PC-3 (cell line): ENCODE results near the gene COL2A1.

ENCODE experiments used
- EZH2 ChIP-seq: fragments of 300-600 bp; sonication (generic); IDR thresholded peaks from one replicate; pipeline ENCODE4 v1.6.1; 2017; ENCODE audit warnings: antibody characterized with exemption, mild to moderate bottlenecking, low read length; ENCODE audit not compliant: unreplicated experiment
- EZH2phosphoT487 ChIP-seq: fragments of 300-600 bp; sonication (generic); IDR thresholded peaks from 2 replicates; pipeline ENCODE4 v1.6.1; 2018; ENCODE audit warnings: mild to moderate bottlenecking, antibody characterized with exemption, low read length, borderline replicate concordance
- TF ChIP-seq, protein P1 (sequence below): fragments of 300-600 bp; sonication (generic); conservative IDR thresholded peaks from 2 replicates; pipeline ENCODE4 v1.5.1; 2017; ENCODE audit warnings: antibody characterized with exemption, low read depth, mild to moderate bottlenecking, low read length

- TF ChIP-seq EZH2 (no peak), EZH2phosphoT487 (no peak)
- TF ChIP-seq, protein P1, sequence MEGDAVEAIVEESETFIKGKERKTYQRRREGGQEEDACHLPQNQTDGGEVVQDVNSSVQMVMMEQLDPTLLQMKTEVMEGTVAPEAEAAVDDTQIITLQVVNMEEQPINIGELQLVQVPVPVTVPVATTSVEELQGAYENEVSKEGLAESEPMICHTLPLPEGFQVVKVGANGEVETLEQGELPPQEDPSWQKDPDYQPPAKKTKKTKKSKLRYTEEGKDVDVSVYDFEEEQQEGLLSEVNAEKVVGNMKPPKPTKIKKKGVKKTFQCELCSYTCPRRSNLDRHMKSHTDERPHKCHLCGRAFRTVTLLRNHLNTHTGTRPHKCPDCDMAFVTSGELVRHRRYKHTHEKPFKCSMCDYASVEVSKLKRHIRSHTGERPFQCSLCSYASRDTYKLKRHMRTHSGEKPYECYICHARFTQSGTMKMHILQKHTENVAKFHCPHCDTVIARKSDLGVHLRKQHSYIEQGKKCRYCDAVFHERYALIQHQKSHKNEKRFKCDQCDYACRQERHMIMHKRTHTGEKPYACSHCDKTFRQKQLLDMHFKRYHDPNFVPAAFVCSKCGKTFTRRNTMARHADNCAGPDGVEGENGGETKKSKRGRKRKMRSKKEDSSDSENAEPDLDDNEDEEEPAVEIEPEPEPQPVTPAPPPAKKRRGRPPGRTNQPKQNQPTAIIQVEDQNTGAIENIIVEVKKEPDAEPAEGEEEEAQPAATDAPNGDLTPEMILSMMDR, result no peak
Observed at GRCh38 chr12:48031135-48031960, 27.1 kb upstream of the COL2A1 start.
